Urothelium cell line (cell line): ENCODE results near the gene G2E3.
"Not testable (repeated sequence)": the region's sequence is repeated elsewhere in the genome, so short reads cannot be mapped to it uniquely, and the experiment has no call there.

Source experiments
- DNase-seq: peaks from one replicate; pipeline ENCODE4 v3.0.0; 2011; ENCODE audit warnings: low spot score, mixed read lengths
- FAIRE-seq: peaks from 2 replicates; lab custom pipeline; 2011; peaks lifted over from hg19 to GRCh38; lab: Jason Lieb, UNC

The G2E3 gene

GRCh38 chr14:30559638-30560091, 707 bp downstream of the G2E3 start:
- FAIRE-seq (no peak), DNase-seq (peak; percentile 13)

GRCh38 chr14:30560581-30560980, 1.6 kb downstream of the G2E3 start:
- DNase-seq: no peak
- FAIRE-seq: no peak

GRCh38 chr14:30564235-30564867, 5.4 kb downstream of the G2E3 start:
- no peak for FAIRE-seq
- no peak for DNase-seq

GRCh38 chr14:30564868-30565248, 5.9 kb downstream of the G2E3 start:
- FAIRE-seq (no peak), DNase-seq (no peak)

- FAIRE-seq: no peak
- no peak for DNase-seq
Measured at GRCh38 chr14:30569216-30569902, 10.4 kb downstream of the G2E3 start.

- DNase-seq (no peak), FAIRE-seq (peak; percentile 50)
Measured at GRCh38 chr14:30569903-30570226, 10.9 kb downstream of the G2E3 start.

- FAIRE-seq: no peak
Measured at GRCh38 chr14:30572237-30572636, 13.3 kb downstream of the G2E3 start.

GRCh38 chr14:30572771-30573170, 13.8 kb downstream of the G2E3 start:
- DNase-seq (no peak), FAIRE-seq (no peak)

More at GRCh38 chr14:30572237-30572636, 13.3 kb downstream of the G2E3 start:
- no peak for DNase-seq

- DNase-seq (no peak), FAIRE-seq (no peak)
Measured at GRCh38 chr14:30573226-30573814, 14.4 kb downstream of the G2E3 start.

GRCh38 chr14:30573966-30574365, 15.0 kb downstream of the G2E3 start:
- FAIRE-seq (no peak), DNase-seq (no peak)

GRCh38 chr14:30574777-30575176, 15.8 kb downstream of the G2E3 start:
- not testable (repeated sequence) for FAIRE-seq, DNase-seq

- not testable (repeated sequence) for DNase-seq, FAIRE-seq
Measured at GRCh38 chr14:30576333-30576732, 17.4 kb downstream of the G2E3 start.

GRCh38 chr14:30580616-30581282, 21.8 kb downstream of the G2E3 start:
- no peak for DNase-seq
- no peak for FAIRE-seq

- no peak for FAIRE-seq
- no peak for DNase-seq
Measured at GRCh38 chr14:30581283-30581625, 22.3 kb downstream of the G2E3 start.

- no peak for FAIRE-seq
- no peak for DNase-seq
Measured at GRCh38 chr14:30582376-30582775, 23.4 kb downstream of the G2E3 start.

- FAIRE-seq (no peak), DNase-seq (no peak)
Measured at GRCh38 chr14:30584058-30584630, 25.2 kb downstream of the G2E3 start.

- DNase-seq (no peak), FAIRE-seq (no peak)
Measured at GRCh38 chr14:30585204-30585603, 26.2 kb downstream of the G2E3 start.

GRCh38 chr14:30587141-30587540, 28.2 kb downstream of the G2E3 start:
- DNase-seq (no peak), FAIRE-seq (no peak)

- FAIRE-seq (no peak), DNase-seq (no peak)
Measured at GRCh38 chr14:30588873-30589272, 29.9 kb downstream of the G2E3 start.

- no peak for DNase-seq
- FAIRE-seq: no peak
Measured at GRCh38 chr14:30596935-30597334, 38.0 kb downstream of the G2E3 start.

GRCh38 chr14:30597504-30597903, 38.5 kb downstream of the G2E3 start:
- FAIRE-seq: no peak
- DNase-seq: no peak
